MCF 10A (cell line): ENCODE results near the gene CRTC1. TPM values are rescaled to one million over a fixed set of nuclear protein-coding genes. Genes with fewer than 3 reads are reported as not detected.

Experiments used
- BruUV-seq: library from RNA; stranded (reverse); fragments of 400-500 nt; replicated peaks from 2 replicates; lab custom pipeline; 2021; lab: Mats Ljungman, UMichigan
- CTCF ChIA-PET: fragments of 300-600 bp; sonication (Branson Sonifier 250); formaldehyde crosslinking; extraction: SDS; loops from one replicate; lab custom pipeline; 2021; ENCODE audit warnings: antibody characterized with exemption, inconsistent platforms; lab: Yijun Ruan, JAX
- POLR2A ChIA-PET: fragments of 300-600, 350-650 bp; sonication (Branson Sonifier 250); formaldehyde crosslinking; extraction: SDS; loops from one replicate; lab custom pipeline; 2020; ENCODE audit warnings: antibody characterized with exemption, inconsistent platforms; lab: Yijun Ruan, JAX
- DNase-seq: peaks from one replicate; pipeline ENCODE4 v3.0.0-alpha.2; 2018; ENCODE audit not compliant: unreplicated experiment
- H3K27ac Mint-ChIP-seq: one replicate; pipeline ENCODE4 v1.8.0; 2022; ENCODE audit warnings: mild to moderate bottlenecking, low read depth, mixed read lengths; ENCODE audit not compliant: unreplicated experiment
- H3K27me3 Mint-ChIP-seq: one replicate; pipeline ENCODE4 v1.8.0; 2022; ENCODE audit warnings: mixed read lengths; ENCODE audit not compliant: insufficient read depth, unreplicated experiment
- H3K36me3 Mint-ChIP-seq: one replicate; pipeline ENCODE4 v1.8.0; 2022; ENCODE audit warnings: mild to moderate bottlenecking, moderate library complexity, mixed read lengths; ENCODE audit not compliant: insufficient read depth, unreplicated experiment
- H3K4me1 Mint-ChIP-seq: one replicate; pipeline ENCODE4 v1.8.0; 2022; ENCODE audit warnings: mixed read lengths; ENCODE audit not compliant: insufficient read depth, unreplicated experiment
- H3K4me3 Mint-ChIP-seq: one replicate; pipeline ENCODE4 v1.8.0; 2022; ENCODE audit warnings: mild to moderate bottlenecking, moderate library complexity, mixed read lengths; ENCODE audit not compliant: unreplicated experiment
- H3K9me3 Mint-ChIP-seq: one replicate; pipeline ENCODE4 v1.8.0; 2022; ENCODE audit warnings: mixed read lengths; ENCODE audit not compliant: unreplicated experiment
- intact Hi-C: fragments of 100-400 bp; cut with micrococcal nuclease; formaldehyde crosslinking; loops from 2 replicates; pipeline ENCODE4 v1.14.1; 2022
- total RNA-seq: library from RNA; stranded (reverse); gene quantifications from 2 replicates; pipeline ENCODE4 v1.2.3, GENCODE V29; 2022
- TF ChIP-seq, protein P1 (sequence below): fragments of 200-600 bp; IDR thresholded peaks from one replicate; pipeline ENCODE4 v1.8.0; 2022; ENCODE audit warnings: antibody characterized with exemption, mild to moderate bottlenecking; ENCODE audit not compliant: unreplicated experiment

CRTC1 gene
- total RNA-seq, 1 experiment from 2014 or later, result 11.1 TPM

DNA sequence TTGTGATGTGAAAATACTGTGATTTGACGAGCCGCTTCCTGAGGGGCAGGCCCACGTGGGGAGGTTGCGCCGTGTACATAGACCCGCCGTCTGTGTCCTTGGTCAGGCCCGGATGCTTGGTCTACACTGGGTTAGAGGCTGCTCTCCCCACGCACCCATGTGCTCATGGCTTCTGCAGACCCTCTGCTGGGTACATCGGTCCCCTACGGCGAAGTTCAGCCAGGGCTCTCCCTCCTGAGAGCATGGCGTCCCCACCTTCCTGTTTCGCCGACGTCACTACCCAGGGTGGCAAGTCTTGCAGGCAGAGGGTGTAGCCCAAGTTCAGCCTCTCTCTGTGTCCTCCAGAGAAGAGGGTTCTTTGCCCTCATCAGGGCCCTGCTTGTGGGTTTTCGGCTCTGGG, 96.6 kb downstream of the CRTC1 start:
- TF ChIP-seq, protein P1, sequence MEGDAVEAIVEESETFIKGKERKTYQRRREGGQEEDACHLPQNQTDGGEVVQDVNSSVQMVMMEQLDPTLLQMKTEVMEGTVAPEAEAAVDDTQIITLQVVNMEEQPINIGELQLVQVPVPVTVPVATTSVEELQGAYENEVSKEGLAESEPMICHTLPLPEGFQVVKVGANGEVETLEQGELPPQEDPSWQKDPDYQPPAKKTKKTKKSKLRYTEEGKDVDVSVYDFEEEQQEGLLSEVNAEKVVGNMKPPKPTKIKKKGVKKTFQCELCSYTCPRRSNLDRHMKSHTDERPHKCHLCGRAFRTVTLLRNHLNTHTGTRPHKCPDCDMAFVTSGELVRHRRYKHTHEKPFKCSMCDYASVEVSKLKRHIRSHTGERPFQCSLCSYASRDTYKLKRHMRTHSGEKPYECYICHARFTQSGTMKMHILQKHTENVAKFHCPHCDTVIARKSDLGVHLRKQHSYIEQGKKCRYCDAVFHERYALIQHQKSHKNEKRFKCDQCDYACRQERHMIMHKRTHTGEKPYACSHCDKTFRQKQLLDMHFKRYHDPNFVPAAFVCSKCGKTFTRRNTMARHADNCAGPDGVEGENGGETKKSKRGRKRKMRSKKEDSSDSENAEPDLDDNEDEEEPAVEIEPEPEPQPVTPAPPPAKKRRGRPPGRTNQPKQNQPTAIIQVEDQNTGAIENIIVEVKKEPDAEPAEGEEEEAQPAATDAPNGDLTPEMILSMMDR, result no peak
- DNase-seq, result no peak
- ChIA-PET POLR2A (no interaction called here), CTCF (interaction anchor here (0.6 kb wide), 1 partner anchor 36 kb away, joined by 3 read pairs; no protein-coding TSS in a partner anchor)
- no peaks in the 10 kb centered on the region for H3K27me3 Mint-ChIP-seq
- intact Hi-C loops, result no loop called here
- no peaks in the 10 kb centered on the region for H3K4me1 Mint-ChIP-seq
- no peak overlapping the region for H3K4me3 Mint-ChIP-seq
- H3K36me3 Mint-ChIP-seq, result no peaks in the 10 kb centered on the region
- BruUV-seq, result no TSS peak
- H3K27ac Mint-ChIP-seq, result no peak overlapping the region
- no peaks in the 10 kb centered on the region for H3K9me3 Mint-ChIP-seq

DNA sequence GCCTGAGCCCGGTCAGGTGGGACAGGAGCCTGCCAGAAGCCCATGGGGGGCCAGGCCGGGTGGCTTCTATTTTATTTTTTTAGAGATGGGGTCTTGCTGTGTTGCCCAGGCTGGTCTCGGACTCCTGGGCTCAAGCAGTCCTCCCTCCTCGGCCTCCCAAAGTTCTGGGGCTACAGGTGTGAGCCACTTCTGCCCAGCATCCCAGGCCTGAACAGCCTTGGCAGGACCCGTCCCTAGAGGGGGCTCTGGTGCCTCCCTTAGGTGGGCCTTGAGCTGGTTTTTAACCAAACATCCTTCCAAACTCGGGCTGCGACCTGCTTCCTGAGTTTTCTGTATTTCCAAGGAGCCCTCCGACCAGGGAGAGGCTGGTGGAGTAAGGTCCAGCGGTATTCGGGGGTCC, 97.2 kb downstream of the CRTC1 start:
- H3K4me3 Mint-ChIP-seq, result no peak overlapping the region
- intact Hi-C loops, result no loop called here
- POLR2A ChIA-PET, result no interaction called here
- TF ChIP-seq, protein P1, result peak; percentile 8
- H3K27me3 Mint-ChIP-seq, result no peaks in the 10 kb centered on the region
- H3K27ac Mint-ChIP-seq, result no peak overlapping the region
- H3K4me1 Mint-ChIP-seq, result no peaks in the 10 kb centered on the region
- no peaks in the 10 kb centered on the region for H3K9me3 Mint-ChIP-seq
- H3K36me3 Mint-ChIP-seq, result no peaks in the 10 kb centered on the region
- DNase-seq, result no peak
- CTCF ChIA-PET, result interaction anchor here (0.6 kb wide), 1 partner anchor 35 kb away, joined by 3 read pairs; no protein-coding TSS in a partner anchor
- no TSS peak for BruUV-seq

DNA sequence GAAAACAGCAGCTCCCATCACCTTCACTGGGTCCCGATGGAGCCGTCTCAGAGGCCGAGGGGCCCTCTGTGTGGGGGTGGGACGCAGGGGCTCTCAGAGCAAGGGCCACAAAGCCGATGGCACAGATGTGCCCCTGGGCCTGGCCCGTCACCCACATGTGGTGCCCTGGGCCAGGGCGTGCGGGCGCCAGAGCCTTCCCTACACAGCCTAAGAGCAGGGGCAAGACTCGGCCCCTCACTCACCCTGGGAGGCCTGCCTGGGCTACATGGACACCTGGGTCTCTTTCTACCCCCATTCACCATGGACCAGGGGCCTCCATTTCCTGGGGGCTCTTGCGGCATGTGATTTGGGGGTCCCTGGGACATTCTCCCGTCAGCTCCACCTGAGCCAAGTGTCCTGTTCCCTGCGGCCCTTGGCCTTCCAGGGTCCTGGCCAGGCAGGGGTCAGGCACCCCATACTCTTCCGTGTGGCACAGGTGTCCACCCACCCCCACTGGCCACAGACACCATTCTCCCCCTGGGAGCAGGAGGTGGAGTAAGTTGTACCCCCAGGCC, 97.6 kb downstream of the CRTC1 start:
- DNase-seq, result no peak
- H3K36me3 Mint-ChIP-seq, result no peaks in the 10 kb centered on the region
- POLR2A ChIA-PET, result no interaction called here
- TF ChIP-seq, protein P1, result no peak
- CTCF ChIA-PET, result no interaction called here
- H3K4me1 Mint-ChIP-seq, result no peaks in the 10 kb centered on the region
- H3K27ac Mint-ChIP-seq, result no peak overlapping the region
- intact Hi-C loops, result no loop called here
- no peaks in the 10 kb centered on the region for H3K27me3 Mint-ChIP-seq
- no peaks in the 10 kb centered on the region for H3K9me3 Mint-ChIP-seq
- H3K4me3 Mint-ChIP-seq, result no peak overlapping the region
- no TSS peak for BruUV-seq

DNA sequence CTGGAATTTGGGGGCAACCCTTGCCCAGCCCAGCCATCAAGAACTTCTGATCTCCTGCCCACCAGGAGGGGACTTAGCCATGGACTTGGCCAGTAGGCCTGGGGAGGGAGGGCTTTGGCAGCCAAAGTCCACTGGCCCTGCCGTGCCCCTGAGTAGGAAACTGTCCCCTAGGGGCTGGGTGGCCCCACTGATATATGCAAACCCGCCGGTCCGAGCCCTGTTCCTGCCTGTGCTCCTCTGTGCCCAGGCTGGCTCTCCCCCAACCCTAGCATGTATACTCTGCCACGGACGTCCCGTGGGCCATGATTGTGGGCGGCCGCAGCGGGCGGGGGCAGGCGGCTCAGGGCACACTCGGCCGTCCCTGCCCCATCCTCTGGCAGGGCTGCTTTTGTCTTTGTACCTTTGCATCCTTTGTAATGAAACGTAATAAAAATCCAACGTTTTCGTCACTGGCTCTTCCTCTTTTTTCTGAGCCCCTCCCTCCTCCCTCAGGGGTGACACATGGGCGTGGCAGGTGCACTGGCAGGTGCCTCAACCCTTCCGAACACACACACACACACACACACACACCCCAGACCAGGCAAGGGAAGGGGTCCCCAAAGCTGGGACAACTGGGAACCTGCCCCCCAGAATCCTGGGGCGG, 98.5 kb downstream of the CRTC1 start:
- Mint-ChIP-seq H3K4me1 (no peaks in the 10 kb centered on the region), H3K27ac (no peak overlapping the region), H3K27me3 (no peaks in the 10 kb centered on the region), H3K36me3 (no peaks in the 10 kb centered on the region), H3K4me3 (no peak overlapping the region), H3K9me3 (no peaks in the 10 kb centered on the region)
- POLR2A ChIA-PET, result no interaction called here
- TF ChIP-seq, protein P1, result no peak
- BruUV-seq, result no TSS peak
- intact Hi-C loops, result no loop called here
- CTCF ChIA-PET, result interaction anchor here (0.5 kb wide), 1 partner anchor 65 kb away, joined by 3 read pairs; no protein-coding TSS in a partner anchor
- no peak for DNase-seq
